ENCODE data around the gene HPSE2.

DNA sequence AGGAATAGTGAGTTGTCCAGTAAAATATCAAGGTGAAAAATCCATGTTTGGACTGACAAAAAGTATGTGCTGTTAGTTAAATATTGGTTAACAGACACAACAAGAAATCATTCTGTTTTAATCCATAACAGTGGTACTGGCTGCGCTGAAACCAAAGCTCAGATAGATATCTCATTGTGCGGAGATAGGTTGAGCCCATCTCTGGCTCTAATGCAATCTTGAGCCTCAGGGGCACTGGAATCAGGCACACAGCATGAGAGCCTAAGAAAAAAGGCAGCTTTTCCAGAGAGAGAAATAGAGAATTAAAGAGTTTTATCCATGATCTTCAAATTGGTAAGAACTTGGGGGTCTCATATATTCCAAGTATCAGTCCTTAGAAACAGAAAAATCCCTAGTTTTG, 373.7 kb downstream of the HPSE2 start:
- TF ChIP-seq ZBTB7A (IDR thresholded peaks at IDR 0.05; ENCODE audit: low read depth) = no peak
- TF ChIP-seq, protein P1, sequence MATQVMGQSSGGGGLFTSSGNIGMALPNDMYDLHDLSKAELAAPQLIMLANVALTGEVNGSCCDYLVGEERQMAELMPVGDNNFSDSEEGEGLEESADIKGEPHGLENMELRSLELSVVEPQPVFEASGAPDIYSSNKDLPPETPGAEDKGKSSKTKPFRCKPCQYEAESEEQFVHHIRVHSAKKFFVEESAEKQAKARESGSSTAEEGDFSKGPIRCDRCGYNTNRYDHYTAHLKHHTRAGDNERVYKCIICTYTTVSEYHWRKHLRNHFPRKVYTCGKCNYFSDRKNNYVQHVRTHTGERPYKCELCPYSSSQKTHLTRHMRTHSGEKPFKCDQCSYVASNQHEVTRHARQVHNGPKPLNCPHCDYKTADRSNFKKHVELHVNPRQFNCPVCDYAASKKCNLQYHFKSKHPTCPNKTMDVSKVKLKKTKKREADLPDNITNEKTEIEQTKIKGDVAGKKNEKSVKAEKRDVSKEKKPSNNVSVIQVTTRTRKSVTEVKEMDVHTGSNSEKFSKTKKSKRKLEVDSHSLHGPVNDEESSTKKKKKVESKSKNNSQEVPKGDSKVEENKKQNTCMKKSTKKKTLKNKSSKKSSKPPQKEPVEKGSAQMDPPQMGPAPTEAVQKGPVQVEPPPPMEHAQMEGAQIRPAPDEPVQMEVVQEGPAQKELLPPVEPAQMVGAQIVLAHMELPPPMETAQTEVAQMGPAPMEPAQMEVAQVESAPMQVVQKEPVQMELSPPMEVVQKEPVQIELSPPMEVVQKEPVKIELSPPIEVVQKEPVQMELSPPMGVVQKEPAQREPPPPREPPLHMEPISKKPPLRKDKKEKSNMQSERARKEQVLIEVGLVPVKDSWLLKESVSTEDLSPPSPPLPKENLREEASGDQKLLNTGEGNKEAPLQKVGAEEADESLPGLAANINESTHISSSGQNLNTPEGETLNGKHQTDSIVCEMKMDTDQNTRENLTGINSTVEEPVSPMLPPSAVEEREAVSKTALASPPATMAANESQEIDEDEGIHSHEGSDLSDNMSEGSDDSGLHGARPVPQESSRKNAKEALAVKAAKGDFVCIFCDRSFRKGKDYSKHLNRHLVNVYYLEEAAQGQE (IDR thresholded peaks at IDR 0.05; ENCODE audit: low read depth) = no peak
- TF ChIP-seq, protein P2, sequence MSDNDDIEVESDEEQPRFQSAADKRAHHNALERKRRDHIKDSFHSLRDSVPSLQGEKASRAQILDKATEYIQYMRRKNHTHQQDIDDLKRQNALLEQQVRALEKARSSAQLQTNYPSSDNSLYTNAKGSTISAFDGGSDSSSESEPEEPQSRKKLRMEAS (IDR thresholded peaks at IDR 0.05) = no peak
